ENCODE measurements around the gene RAB4B. TPM values are rescaled to one million over a fixed set of nuclear protein-coding genes. Genes with fewer than 3 reads are reported as not detected.

RAB4B gene
- total RNA-seq, 2 experiments from 2014 or later: 40.0 to 40.3 TPM

- H3K36me3 Mint-ChIP-seq (ENCODE audit: low read depth): peaks cover 13% of the 10 kb centered on the region
- no peak overlapping the region for H3K27ac Mint-ChIP-seq
- peaks cover 9% of the 10 kb centered on the region for H3K4me1 Mint-ChIP-seq (ENCODE audit: low read depth)
- H3K4me3 Mint-ChIP-seq: no peak overlapping the region
- no peaks in the 10 kb centered on the region for H3K27me3 Mint-ChIP-seq (ENCODE audit: low read depth)
- intact Hi-C loops (cut with micrococcal nuclease): no loop called here
- no peaks in the 10 kb centered on the region for H3K9me3 Mint-ChIP-seq
- DNase-seq: no peak
- CTCF ChIA-PET: no interaction called here
Measured at GRCh38 chr19:40785526-40785925, 7.5 kb downstream of the RAB4B start.

- H3K27me3 Mint-ChIP-seq (ENCODE audit: low read depth): no peaks in the 10 kb centered on the region
- intact Hi-C loops (cut with micrococcal nuclease): no loop called here
Measured at GRCh38 chr19:40786060-40787037, 8.3 kb downstream of the RAB4B start.

GRCh38 chr19:40791349-40791748, 13.3 kb downstream of the RAB4B start:
- H3K27me3 Mint-ChIP-seq (ENCODE audit: low read depth): no peaks in the 10 kb centered on the region
- no peak overlapping the region for H3K27ac Mint-ChIP-seq
- H3K9me3 Mint-ChIP-seq: no peaks in the 10 kb centered on the region
- CTCF ChIA-PET: no interaction called here
- no peak overlapping the region for H3K4me3 Mint-ChIP-seq
- peaks cover 19% of the 10 kb centered on the region for H3K4me1 Mint-ChIP-seq (ENCODE audit: low read depth)
- no peak for DNase-seq
- H3K36me3 Mint-ChIP-seq (ENCODE audit: low read depth): peaks cover 7% of the 10 kb centered on the region
- intact Hi-C loops (cut with micrococcal nuclease): no loop called here

More at GRCh38 chr19:40786060-40787037, 8.3 kb downstream of the RAB4B start:
- H3K27ac Mint-ChIP-seq: peak overlapping the region; percentile 19
- peaks cover 8% of the 10 kb centered on the region for H3K36me3 Mint-ChIP-seq (ENCODE audit: low read depth)
- no peak for DNase-seq
- peaks cover 5% of the 10 kb centered on the region for H3K4me1 Mint-ChIP-seq (ENCODE audit: low read depth)
- CTCF ChIA-PET: interaction anchor here (0.6 kb wide), 1 partner anchor 20 kb away, joined by 3 read pairs; no protein-coding TSS in a partner anchor
- no peaks in the 10 kb centered on the region for H3K9me3 Mint-ChIP-seq
- H3K4me3 Mint-ChIP-seq: no peak overlapping the region

GRCh38 chr19:40791996-40792395, 13.9 kb downstream of the RAB4B start:
- CTCF ChIA-PET: no interaction called here
- Mint-ChIP-seq H3K4me3 (no peak overlapping the region), H3K27ac (peak overlapping the region; percentile 80), H3K36me3 (ENCODE audit: low read depth) (peaks cover 7% of the 10 kb centered on the region), H3K9me3 (no peaks in the 10 kb centered on the region), H3K27me3 (ENCODE audit: low read depth) (no peaks in the 10 kb centered on the region), H3K4me1 (ENCODE audit: low read depth) (peaks cover 21% of the 10 kb centered on the region)
- intact Hi-C loops (cut with micrococcal nuclease): loop anchor here (1.0 kb wide), 1 partner anchor 14 kb away; the partner anchor contains the start of gene RAB4B
- no peak for DNase-seq

- intact Hi-C loops (cut with micrococcal nuclease): loop anchor here (5.0 kb wide), 2 partner anchors 355 to 450 kb away; partner anchors contain the start of genes C19orf47, PLD3 and SERTAD3
- no peaks in the 10 kb centered on the region for H3K27me3 Mint-ChIP-seq (ENCODE audit: low read depth)
- peaks cover 18% of the 10 kb centered on the region for H3K36me3 Mint-ChIP-seq (ENCODE audit: low read depth)
- no peak for DNase-seq
- peak overlapping the region; percentile 92 for H3K4me3 Mint-ChIP-seq
- H3K4me1 Mint-ChIP-seq (ENCODE audit: low read depth): peaks cover 47% of the 10 kb centered on the region
- CTCF ChIA-PET: interaction anchor here (0.6 to 1.6 kb wide), 3 partner anchors 10 to 333 kb away, joined by 3 read pairs; no protein-coding TSS in a partner anchor
- no peaks in the 10 kb centered on the region for H3K9me3 Mint-ChIP-seq
- H3K27ac Mint-ChIP-seq: peak overlapping the region; percentile 97
Measured at GRCh38 chr19:40797166-40797962, 19.3 kb downstream of the RAB4B start.

- H3K4me1 Mint-ChIP-seq (ENCODE audit: low read depth): peaks cover 47% of the 10 kb centered on the region
- no peaks in the 10 kb centered on the region for H3K9me3 Mint-ChIP-seq
- intact Hi-C loops (cut with micrococcal nuclease): loop anchor here (1.0 to 5.0 kb wide), 8 partner anchors 8 to 451 kb away; partner anchors contain the start of genes ACTMAP, C19orf47, COQ8B and NUMBL
- H3K36me3 Mint-ChIP-seq (ENCODE audit: low read depth): peaks cover 21% of the 10 kb centered on the region
- H3K4me3 Mint-ChIP-seq: peak overlapping the region; percentile 92
- CTCF ChIA-PET: interaction anchor here (0.6 to 1.1 kb wide), 6 partner anchors 9 to 334 kb away, joined by 3 to 5 read pairs (median 3); partner anchors contain the start of genes COQ8B, ITPKC and RAB4B
- H3K27ac Mint-ChIP-seq: peak overlapping the region; percentile 97
- H3K27me3 Mint-ChIP-seq (ENCODE audit: low read depth): no peaks in the 10 kb centered on the region
- DNase-seq: peak; percentile 80
Measured at GRCh38 chr19:40797963-40798682, 20.1 kb downstream of the RAB4B start.

GRCh38 chr19:40798683-40799557, 20.9 kb downstream of the RAB4B start, which contains the start of gene EGLN2:
Gene EGLN2, plus strand, starts transcription at chr19:40799191. Its CDS starts 1,382 bp downstream, at chr19:40800573.
- Mint-ChIP-seq H3K27me3 (ENCODE audit: low read depth) (no peaks in the 10 kb centered on the region), H3K27ac (peak within 1 kb of the TSS; percentile 97), H3K4me1 (ENCODE audit: low read depth) (peaks cover 54% of the 10 kb centered on the region), H3K4me3 (peak within 1 kb of the TSS; percentile 94), H3K36me3 (ENCODE audit: low read depth) (peaks cover 26% of the 10 kb centered on the region), H3K9me3 (no peaks in the 10 kb centered on the region)
- CTCF ChIA-PET: interaction anchor here (0.6 to 1.1 kb wide), 6 partner anchors 8 to 335 kb away, joined by 3 to 5 read pairs (median 3); partner anchors contain the start of genes COQ8B, ITPKC and RAB4B
- peak; percentile 100 for DNase-seq
- intact Hi-C loops (cut with micrococcal nuclease): loop anchor here (1.0 to 5.0 kb wide), 8 partner anchors 7 to 452 kb away; partner anchors contain the start of genes ACTMAP, C19orf47, COQ8B and NUMBL

- CTCF ChIA-PET: interaction anchor here (0.6 to 1.1 kb wide), 2 partner anchors 20 to 83 kb away, joined by 3 read pairs; partner anchors contain the start of genes COQ8B and ITPKC
- peaks cover 63% of the 10 kb centered on the region for H3K4me1 Mint-ChIP-seq (ENCODE audit: low read depth)
- peaks cover 31% of the 10 kb centered on the region for H3K36me3 Mint-ChIP-seq (ENCODE audit: low read depth)
- H3K9me3 Mint-ChIP-seq: no peaks in the 10 kb centered on the region
- intact Hi-C loops (cut with micrococcal nuclease): loop anchor here (2.0 to 5.0 kb wide), 3 partner anchors 185 to 452 kb away; partner anchors contain the start of genes C19orf47, PLD3 and SERTAD3
- peak overlapping the region; percentile 94 for H3K4me3 Mint-ChIP-seq
- DNase-seq: peak; percentile 44
- peak overlapping the region; percentile 95 for H3K27ac Mint-ChIP-seq
- H3K27me3 Mint-ChIP-seq (ENCODE audit: low read depth): no peaks in the 10 kb centered on the region
Measured at GRCh38 chr19:40799558-40800338, 21.7 kb downstream of the RAB4B start.

GRCh38 chr19:40800339-40800996, 22.4 kb downstream of the RAB4B start:
- H3K27ac Mint-ChIP-seq: peak overlapping the region; percentile 95
- no peaks in the 10 kb centered on the region for H3K9me3 Mint-ChIP-seq
- CTCF ChIA-PET: no interaction called here
- peaks cover 70% of the 10 kb centered on the region for H3K4me1 Mint-ChIP-seq (ENCODE audit: low read depth)
- DNase-seq: no peak
- H3K4me3 Mint-ChIP-seq: peak overlapping the region; percentile 94
- no peaks in the 10 kb centered on the region for H3K27me3 Mint-ChIP-seq (ENCODE audit: low read depth)
- intact Hi-C loops (cut with micrococcal nuclease): no loop called here
- H3K36me3 Mint-ChIP-seq (ENCODE audit: low read depth): peaks cover 35% of the 10 kb centered on the region

- H3K4me1 Mint-ChIP-seq (ENCODE audit: low read depth): peaks cover 75% of the 10 kb centered on the region
- DNase-seq: no peak
- H3K4me3 Mint-ChIP-seq: peak overlapping the region; percentile 94
- intact Hi-C loops (cut with micrococcal nuclease): no loop called here
- CTCF ChIA-PET: no interaction called here
- peak overlapping the region; percentile 93 for H3K27ac Mint-ChIP-seq
- H3K36me3 Mint-ChIP-seq (ENCODE audit: low read depth): peaks cover 35% of the 10 kb centered on the region
- H3K9me3 Mint-ChIP-seq: no peaks in the 10 kb centered on the region
- no peaks in the 10 kb centered on the region for H3K27me3 Mint-ChIP-seq (ENCODE audit: low read depth)
Measured at GRCh38 chr19:40800997-40801377, 22.9 kb downstream of the RAB4B start.
